CMK (cell line): ENCODE measurements around the gene SH3RF3.

Experiments
- DNase-seq: peaks from one replicate; pipeline ENCODE4 v3.0.0-alpha.2; 2010; ENCODE audit warnings: low read depth

SH3RF3 gene

GRCh38 chr2:109139865-109140396, 10.9 kb downstream of the SH3RF3 start:
- DNase-seq, result no peak

DNA sequence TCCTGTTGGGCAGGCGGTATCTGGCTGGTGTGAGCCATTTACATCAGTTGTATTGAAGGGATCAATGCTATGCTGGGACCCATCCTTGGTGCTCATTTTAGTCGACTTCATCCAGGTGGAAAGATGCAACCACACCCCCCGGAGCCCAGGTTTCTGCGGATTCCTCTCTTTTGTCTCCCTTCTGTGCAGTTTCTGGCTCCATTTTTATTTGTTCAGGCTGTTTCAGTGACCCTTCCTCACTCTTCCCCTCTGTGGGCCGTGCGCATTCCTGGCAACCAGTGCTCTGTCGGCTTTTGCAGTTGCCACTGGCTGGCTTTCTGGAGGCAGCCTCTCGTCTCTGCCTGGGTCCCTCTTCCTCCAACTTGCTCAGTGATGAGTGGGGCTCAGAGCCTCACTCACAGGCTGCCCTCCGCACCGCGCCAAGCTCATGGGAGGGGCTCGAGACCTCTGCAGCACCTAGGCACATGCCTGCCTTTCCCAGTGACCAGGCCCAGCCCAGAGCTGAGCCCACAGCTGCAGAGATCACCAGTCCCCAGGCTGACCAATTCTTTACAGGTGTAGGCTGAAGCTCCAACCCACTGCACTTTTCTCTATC, 12.1 kb downstream of the SH3RF3 start:
- DNase-seq, result no peak

GRCh38 chr2:109141727-109142283, 12.8 kb downstream of the SH3RF3 start:
- no peak for DNase-seq

GRCh38 chr2:109142416-109143210, 13.6 kb downstream of the SH3RF3 start:
- no peak for DNase-seq

DNA sequence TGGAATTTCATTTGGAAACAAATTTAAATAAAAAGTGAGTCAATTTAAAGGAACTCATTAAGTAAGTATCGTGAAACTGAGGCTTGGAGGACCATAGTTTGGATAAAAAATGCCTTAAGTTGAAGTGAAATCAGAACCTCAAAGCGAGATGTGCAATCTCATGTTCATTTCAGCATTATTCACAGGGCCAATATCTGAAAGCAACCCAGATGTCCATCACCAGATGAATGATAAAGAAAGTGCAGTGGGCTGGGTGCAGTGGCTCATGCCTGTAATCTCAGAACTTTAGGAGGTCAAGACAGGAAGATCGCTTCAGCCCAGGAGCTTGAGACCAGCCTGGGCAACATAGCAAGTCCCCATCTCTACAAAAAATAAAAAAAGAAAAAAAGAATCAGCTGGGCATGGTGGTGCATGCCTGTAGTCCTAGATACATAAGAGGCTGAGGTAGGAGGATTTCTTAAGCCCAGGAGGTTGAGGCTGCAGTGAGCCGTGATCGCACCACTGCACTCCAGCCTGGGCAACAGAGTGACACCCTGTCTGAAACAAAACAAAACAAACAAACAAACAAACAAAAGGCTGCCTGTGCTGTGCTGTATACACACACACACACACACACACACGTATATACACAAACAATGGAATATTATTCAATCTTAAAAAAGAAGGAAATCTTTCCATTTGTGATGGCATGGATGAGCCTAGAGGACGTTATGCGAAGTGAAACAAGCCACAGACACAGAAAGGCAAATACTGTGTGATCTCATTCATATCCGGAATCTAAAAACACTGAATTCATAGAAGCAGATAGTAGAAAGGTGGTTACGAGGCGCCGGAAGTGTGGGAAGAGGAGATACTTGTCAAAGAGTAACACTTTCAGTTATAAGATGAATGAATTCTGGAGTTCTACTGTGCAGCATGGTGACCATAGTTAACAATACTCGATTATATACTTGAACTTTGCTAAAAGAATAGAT, 14.5 kb downstream of the SH3RF3 start:
- DNase-seq, result no peak

GRCh38 chr2:109144271-109144670, 15.3 kb downstream of the SH3RF3 start:
- no peak for DNase-seq

DNA sequence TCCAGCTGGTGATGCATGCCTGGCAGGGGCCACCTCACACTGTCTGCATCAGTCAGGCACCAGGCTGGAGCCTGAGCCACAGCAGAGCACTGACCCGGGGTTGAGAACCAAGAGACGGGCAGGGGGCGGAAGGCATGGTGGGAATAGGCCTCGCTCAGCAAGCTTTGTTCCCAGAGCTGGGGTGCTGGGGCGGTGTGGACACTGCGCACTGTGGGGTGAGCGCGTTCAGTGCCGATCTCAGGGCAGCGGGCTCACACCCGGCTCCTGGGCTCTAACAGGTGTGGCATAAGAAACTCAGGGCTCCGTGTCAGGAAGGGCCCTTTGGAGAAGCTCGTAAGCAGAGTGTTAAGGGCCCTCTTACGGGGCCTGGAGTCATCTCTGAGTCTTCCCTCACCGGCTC, 15.7 kb downstream of the SH3RF3 start:
- no peak for DNase-seq

DNA sequence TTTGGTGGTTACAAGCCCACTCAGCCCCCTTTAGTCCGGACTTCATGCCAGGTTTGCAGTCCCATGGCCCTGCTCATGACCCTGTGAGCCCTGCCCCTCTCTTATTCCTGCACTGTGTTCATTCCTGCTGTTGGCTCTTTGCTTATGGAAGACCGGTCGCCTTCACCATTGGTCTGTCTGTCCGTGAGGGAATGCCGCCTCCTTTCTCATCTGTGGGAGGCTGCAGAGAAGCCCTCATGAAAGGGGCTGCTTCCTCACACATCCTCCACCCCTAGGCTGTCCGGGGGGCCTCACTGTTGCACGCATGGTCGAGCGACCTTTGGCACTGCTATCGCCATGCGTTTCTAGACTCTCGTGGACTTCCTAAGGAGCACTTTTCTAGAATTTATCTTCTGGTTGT, 16.3 kb downstream of the SH3RF3 start:
- DNase-seq, result no peak

- no peak for DNase-seq
Measured at GRCh38 chr2:109147405-109147804, 18.4 kb downstream of the SH3RF3 start.

DNA sequence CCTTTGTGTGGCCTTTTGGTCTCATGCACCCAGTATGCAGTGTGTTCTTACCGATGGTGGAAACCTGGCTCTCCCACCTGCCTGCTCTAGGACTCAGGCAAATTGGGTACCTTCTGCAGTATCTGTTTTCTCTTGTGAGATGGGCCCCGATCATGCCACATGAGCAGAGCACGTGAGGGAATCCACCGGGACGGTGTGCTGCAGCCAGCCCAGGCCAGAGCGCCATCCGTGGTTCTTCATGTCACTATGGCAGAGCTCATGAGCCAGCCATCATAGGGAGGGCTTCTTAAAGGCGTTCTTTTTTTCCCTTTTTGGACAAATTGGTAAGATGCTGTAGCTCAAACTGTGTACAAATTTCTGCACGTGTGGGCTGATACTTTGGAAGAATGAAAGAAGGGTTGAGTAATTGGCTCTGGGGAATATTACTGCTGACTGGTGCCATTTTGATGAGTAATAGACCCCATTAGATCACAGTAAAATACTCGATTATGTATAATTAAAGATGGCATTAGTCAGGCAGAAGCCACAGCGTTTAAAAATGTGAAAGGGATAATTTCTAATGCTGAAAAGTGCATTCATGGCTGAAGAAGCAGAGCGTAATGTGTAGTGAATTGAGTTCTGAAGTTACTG, 19.2 kb downstream of the SH3RF3 start:
- DNase-seq, result no peak

GRCh38 chr2:109148991-109149645, 20.1 kb downstream of the SH3RF3 start:
- DNase-seq, result no peak

- no peak for DNase-seq
Measured at GRCh38 chr2:109150559-109150958, 21.6 kb downstream of the SH3RF3 start.

GRCh38 chr2:109151519-109151918, 22.5 kb downstream of the SH3RF3 start:
- DNase-seq, result no peak

GRCh38 chr2:109153005-109153784, 24.2 kb downstream of the SH3RF3 start:
- DNase-seq, result no peak

DNA sequence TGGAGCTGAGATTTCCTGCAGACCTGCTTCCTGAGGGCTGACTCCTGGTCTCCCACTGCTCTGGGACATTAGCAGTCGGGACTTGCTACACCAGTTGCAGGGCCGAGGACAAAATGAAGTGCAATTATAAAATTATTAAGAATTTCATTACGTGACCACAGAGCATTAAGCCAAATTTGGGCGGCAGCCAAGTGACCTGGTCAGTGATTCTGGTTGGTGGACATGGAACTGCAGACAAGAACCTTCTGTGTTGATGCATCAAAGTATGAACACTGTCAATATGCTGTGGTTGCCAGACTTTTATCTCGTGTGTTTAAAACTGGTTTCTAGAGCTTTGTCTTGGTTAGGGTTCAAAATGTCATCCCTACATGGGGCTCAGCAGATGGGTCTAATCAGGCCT, 24.8 kb downstream of the SH3RF3 start:
- DNase-seq, result no peak

DNA sequence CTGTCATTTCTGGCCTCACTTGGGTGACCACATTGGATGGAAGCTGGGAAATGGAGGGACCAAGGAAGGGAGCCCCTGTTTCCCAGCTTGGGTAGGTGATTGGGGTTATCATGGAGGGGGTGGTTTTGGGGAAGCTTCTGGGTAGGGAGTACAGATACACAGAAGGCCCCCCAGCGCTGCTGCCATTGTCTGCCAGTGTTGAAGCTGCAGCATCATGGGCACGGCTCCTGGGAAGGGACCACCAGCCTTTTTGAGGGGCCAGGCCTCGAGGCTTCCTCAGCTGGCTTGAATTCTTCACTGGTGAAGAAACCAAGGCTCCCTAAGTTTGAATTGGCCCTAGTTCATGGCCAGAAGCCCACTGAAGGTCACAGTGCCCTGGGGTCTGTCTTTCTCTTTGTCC, 25.2 kb downstream of the SH3RF3 start:
- no peak for DNase-seq

DNA sequence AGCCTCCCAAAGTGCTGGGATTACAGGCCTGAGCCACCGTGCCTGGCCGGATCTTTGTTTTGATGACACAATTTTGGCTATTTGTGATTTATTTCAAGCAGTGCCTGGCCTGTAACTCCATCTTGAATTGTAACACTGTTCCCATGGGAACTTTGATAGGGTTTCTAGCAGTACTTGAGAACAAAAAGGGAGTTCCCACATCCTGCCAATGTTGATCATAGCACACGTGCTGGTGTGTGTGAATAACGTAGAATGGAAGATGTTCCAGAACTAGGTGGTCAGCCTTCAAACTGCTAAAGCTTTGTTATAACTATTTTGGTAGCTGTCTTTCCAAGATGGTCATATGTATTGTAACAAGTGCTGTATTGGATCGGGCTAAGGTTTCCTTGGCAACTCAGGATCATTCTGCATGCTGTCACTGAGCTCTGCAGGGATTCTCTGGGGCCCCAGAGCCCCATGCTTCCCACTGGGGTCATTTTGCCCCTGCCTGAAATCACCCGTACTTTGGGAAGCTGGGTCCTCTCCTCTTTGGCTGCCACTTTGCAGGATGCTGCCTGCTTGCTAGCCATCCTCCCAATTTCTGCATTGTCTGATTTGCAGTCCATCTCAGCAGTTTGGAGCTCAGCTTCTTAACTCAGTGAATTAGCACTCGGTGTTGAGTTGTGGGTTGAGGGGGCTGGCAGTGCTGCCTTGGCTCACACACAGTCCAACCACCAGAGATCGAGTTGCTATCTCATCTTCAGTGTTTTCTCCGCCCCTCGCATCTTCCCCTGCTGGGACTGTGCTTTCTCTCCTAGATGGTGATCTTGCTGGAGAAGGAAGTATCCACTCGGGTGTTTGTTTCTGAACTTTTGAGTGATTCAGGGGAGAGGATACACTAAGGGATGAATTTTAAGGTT, 26.8 kb downstream of the SH3RF3 start:
- DNase-seq, result no peak

DNA sequence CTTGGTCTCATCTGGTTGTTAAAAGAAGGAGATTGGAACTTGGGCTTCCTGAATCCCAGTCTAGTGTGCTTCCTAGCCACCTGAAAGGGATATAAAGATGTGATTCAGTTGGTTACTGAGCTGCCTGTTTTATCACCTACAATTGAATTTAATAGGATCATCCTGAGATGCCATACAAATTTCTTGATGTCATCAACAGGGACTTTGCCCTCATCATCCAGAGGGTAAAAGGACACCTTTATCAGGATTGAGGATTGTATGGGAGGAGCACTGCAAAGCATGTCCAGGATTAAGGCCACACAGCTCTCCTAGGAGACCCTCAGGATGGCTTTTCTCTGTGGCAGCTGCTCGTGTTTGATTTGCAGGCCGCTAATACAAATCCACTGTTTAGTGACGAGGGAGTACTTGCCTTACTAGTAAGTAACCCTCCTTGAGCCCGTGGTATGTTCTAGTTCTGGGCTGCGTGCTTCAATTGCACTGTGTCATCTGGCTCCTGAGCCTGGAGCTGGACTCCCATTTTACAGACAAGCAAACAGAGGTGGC, 28.6 kb downstream of the SH3RF3 start:
- DNase-seq, result no peak

DNA sequence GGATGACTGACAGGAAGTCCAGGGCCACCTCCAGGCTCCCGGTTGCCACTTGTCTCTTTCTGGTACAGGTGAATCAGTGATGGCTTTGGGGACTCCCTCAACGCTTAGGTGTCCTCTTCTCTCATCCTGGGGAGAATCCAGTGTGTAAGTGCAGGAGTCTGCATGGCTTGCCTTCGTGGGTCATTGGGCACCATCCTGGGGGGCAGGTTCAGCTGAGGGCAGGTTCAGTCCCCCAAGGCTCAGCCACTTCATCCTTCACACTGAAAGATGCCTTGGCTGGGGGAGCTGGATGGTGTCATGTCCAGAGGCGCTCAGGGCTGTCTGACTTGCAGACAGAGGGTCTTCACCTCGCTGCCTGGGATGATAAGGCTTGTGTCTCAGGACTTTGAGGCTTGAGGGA, 29.2 kb downstream of the SH3RF3 start:
- DNase-seq, result no peak
